CD4-positive, alpha-beta T cell treated with Interleukin-6 for 4 hours (primary cell): ENCODE data around the gene TUBA8.
"Not testable (repeated sequence)": the region's sequence is repeated elsewhere in the genome, so short reads cannot be mapped to it uniquely, and the experiment has no call there.

Experiments
- DNase-seq: peaks from one replicate; pipeline ENCODE4 v3.0.0-alpha.2; 2020; ENCODE audit warnings: mixed read lengths

The TUBA8 gene

GRCh38 chr22:18108187-18108586, 2.4 kb upstream of the TUBA8 start:
- no peak for DNase-seq

GRCh38 chr22:18109410-18110193, 1.0 kb upstream of the TUBA8 start:
- no peak for DNase-seq

- DNase-seq = no peak
Measured at GRCh38 chr22:18110954-18111758, 547 bp downstream of the TUBA8 start.

GRCh38 chr22:18111759-18112330, 1.2 kb downstream of the TUBA8 start:
- DNase-seq = no peak

- no peak for DNase-seq
Measured at GRCh38 chr22:18112440-18112839, 1.8 kb downstream of the TUBA8 start.

GRCh38 chr22:18113680-18114394, 3.2 kb downstream of the TUBA8 start:
- DNase-seq = no peak

GRCh38 chr22:18114495-18114894, 3.9 kb downstream of the TUBA8 start:
- DNase-seq = no peak

GRCh38 chr22:18114976-18115652, 4.5 kb downstream of the TUBA8 start:
- no peak for DNase-seq

GRCh38 chr22:18115906-18116371, 5.3 kb downstream of the TUBA8 start:
- DNase-seq = no peak

- no peak for DNase-seq
Measured at GRCh38 chr22:18116634-18117033, 6.0 kb downstream of the TUBA8 start.

- DNase-seq = no peak
Measured at GRCh38 chr22:18118345-18118915, 7.8 kb downstream of the TUBA8 start.

- DNase-seq = no peak
Measured at GRCh38 chr22:18119409-18120110, 9.0 kb downstream of the TUBA8 start.

- no peak for DNase-seq
Measured at GRCh38 chr22:18120857-18121256, 10.2 kb downstream of the TUBA8 start.

GRCh38 chr22:18121506-18121905, 10.9 kb downstream of the TUBA8 start:
- no peak for DNase-seq

GRCh38 chr22:18121954-18122554, 11.4 kb downstream of the TUBA8 start:
- DNase-seq = no peak

GRCh38 chr22:18123476-18124025, 12.9 kb downstream of the TUBA8 start:
- DNase-seq = not testable (repeated sequence)

GRCh38 chr22:18126606-18127005, 16.0 kb downstream of the TUBA8 start:
- no peak for DNase-seq

- no peak for DNase-seq
Measured at GRCh38 chr22:18130018-18130417, 19.4 kb downstream of the TUBA8 start.

- no peak for DNase-seq
Measured at GRCh38 chr22:18130699-18131429, 20.3 kb downstream of the TUBA8 start.

GRCh38 chr22:18133452-18133851, 22.8 kb downstream of the TUBA8 start:
- DNase-seq = no peak
